Kidney epithelial cell (primary cell): ENCODE results near the gene GLRA3. TPM values are rescaled to one million over a fixed set of nuclear protein-coding genes. Genes with fewer than 3 reads are reported as not detected.

Experiments
- DNase-seq: peaks from one replicate; pipeline ENCODE4 v3.0.0-alpha.2; 2010; ENCODE audit warnings: low read depth
- H3K27me3 ChIP-seq: 2 replicates; pipeline ENCODE4 v1.6.0; 2011; ENCODE audit warnings: low read length; ENCODE audit not compliant: control insufficient read depth, insufficient read depth
- H3K36me3 ChIP-seq: 2 replicates; pipeline ENCODE4 v1.5.1; 2011; ENCODE audit warnings: low read length; ENCODE audit not compliant: control insufficient read depth, insufficient read depth
- H3K4me3 ChIP-seq: 2 replicates; pipeline ENCODE4 v1.5.1; 2011; ENCODE audit warnings: low read depth, mild to moderate bottlenecking, control low read depth, low read length
- total RNA-seq: library from RNA; depleted of rRNA; stranded (reverse); fragments of >200 nt; gene quantifications from 2 replicates; pipeline ENCODE4 v1.2.3, GENCODE V29; 2015
- TF ChIP-seq, protein P1 (sequence below): IDR thresholded peaks from 2 replicates; pipeline ENCODE4 v1.5.1; 2011; ENCODE audit warnings: mild to moderate bottlenecking, moderate library complexity, low read length, control low read depth, inconsistent platforms; ENCODE audit not compliant: insufficient read depth, poor library complexity, severe bottlenecking

The GLRA3 gene
- total RNA-seq, 1 donor from 2014 or later: not detected

- Histone ChIP-seq H3K27me3 (no peaks in the 10 kb centered on the region), H3K4me3 (no peak overlapping the region), H3K36me3 (no peaks in the 10 kb centered on the region)
- DNase-seq: no peak
- TF ChIP-seq, protein P1, sequence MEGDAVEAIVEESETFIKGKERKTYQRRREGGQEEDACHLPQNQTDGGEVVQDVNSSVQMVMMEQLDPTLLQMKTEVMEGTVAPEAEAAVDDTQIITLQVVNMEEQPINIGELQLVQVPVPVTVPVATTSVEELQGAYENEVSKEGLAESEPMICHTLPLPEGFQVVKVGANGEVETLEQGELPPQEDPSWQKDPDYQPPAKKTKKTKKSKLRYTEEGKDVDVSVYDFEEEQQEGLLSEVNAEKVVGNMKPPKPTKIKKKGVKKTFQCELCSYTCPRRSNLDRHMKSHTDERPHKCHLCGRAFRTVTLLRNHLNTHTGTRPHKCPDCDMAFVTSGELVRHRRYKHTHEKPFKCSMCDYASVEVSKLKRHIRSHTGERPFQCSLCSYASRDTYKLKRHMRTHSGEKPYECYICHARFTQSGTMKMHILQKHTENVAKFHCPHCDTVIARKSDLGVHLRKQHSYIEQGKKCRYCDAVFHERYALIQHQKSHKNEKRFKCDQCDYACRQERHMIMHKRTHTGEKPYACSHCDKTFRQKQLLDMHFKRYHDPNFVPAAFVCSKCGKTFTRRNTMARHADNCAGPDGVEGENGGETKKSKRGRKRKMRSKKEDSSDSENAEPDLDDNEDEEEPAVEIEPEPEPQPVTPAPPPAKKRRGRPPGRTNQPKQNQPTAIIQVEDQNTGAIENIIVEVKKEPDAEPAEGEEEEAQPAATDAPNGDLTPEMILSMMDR: no peak
Observed at GRCh38 chr4:174775366-174775765, 53.7 kb downstream of the GLRA3 start.

- no peaks in the 10 kb centered on the region for H3K36me3 ChIP-seq
- TF ChIP-seq, protein P1: peak; percentile 54
- no peaks in the 10 kb centered on the region for H3K27me3 ChIP-seq
- peak; percentile 14 for DNase-seq
- H3K4me3 ChIP-seq: no peak overlapping the region
Observed at GRCh38 chr4:174764105-174764729, 64.8 kb downstream of the GLRA3 start.

DNA sequence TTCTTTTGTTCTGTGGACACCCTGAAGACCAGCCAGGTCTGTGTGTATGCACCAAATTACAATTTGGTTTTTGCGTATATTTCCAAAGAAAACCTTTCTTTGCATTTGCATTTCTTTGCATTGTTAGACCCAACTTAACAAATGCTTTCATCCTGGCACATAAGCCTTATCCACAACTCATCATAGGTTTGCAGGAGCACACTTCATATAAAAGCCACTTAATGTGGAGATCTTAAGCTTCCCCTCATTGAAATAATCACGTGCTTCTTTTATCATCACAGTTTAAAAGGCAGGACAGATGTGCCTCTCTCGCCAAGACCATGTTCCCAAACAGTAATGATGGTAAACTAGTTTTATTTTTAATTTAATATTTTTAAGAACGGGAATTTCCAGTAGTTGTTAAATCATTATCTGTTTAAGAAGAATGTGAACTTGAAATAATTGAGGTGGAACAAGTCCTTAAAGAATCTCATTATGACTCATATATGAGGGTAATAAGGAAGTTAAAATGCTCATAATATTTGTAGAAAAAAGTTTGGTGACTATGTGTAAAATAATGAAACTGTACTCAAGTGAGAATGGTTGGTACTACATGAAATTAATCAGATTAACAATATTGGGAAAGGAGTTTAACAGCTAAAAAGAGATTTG, 65.5 kb downstream of the GLRA3 start:
- TF ChIP-seq, protein P1: no peak
- DNase-seq: peak; percentile 35
- H3K4me3 ChIP-seq: no peak overlapping the region
- no peaks in the 10 kb centered on the region for H3K27me3 ChIP-seq
- no peaks in the 10 kb centered on the region for H3K36me3 ChIP-seq

DNA sequence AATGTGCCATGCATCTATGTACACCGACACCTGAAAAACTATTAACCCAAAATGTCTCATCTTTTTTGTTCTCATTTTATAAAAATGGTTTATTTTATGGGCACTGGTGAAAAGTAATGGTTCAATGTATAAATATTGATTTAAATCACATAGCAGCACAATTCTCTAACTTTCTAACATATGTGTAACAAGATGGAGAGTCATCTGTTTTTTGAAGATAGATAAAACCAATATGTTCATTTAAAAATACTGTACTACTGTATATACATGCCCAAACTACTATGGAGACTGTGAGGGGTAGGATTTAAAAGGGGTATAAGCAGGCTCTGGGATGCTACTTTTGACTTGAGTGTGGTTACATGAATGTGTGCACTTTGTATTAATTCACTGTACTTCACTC, 67.6 kb downstream of the GLRA3 start:
- Histone ChIP-seq H3K36me3 (no peaks in the 10 kb centered on the region), H3K4me3 (no peak overlapping the region), H3K27me3 (no peaks in the 10 kb centered on the region)
- no peak for DNase-seq
- TF ChIP-seq, protein P1: no peak

DNA sequence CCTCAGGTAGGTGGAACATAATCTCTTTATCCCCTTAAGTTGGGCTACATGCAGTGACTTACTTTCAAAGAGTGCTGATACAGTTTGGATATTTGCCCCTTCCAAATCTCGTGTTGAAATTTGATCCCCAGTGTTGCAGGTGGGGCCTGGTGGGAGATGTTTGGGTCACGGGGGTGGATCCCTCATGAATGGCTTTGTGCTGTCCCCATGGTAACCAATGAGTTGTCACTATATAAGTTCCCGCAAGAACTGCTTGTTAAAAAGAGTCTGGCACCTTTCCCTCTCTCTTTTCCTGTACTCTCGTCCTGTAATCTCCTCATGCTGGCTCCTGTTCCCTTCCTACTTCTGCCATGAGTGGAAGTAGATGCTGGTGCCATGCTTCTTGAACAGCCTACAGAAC, 71.3 kb downstream of the GLRA3 start:
- no peak for DNase-seq
- TF ChIP-seq, protein P1: no peak

More for the DNA sequence above, 71.3 kb downstream of the GLRA3 start:
- no peaks in the 10 kb centered on the region for H3K27me3 ChIP-seq
- H3K4me3 ChIP-seq: no peak overlapping the region
- no peaks in the 10 kb centered on the region for H3K36me3 ChIP-seq
